ENCODE measurements around the gene SLC7A6. TPM values are rescaled to one million over a fixed set of nuclear protein-coding genes. Genes with fewer than 3 reads are reported as not detected.

The SLC7A6 gene
- total RNA-seq, 2 donors from 2014 or later = 69.0 to 97.7 TPM

- ATAC-seq = no peak
- no peaks in the 10 kb centered on the region for H3K9me3 Mint-ChIP-seq
- peak overlapping the region in 1 of 2 donors; percentile 77 for H3K27ac Mint-ChIP-seq
- no peak for DNase-seq (ENCODE audit: low spot score in 2 of 2)
- H3K36me3 Mint-ChIP-seq = peaks cover 5 to 8% of the 10 kb centered on the region in 2 donors
Observed at GRCh38 chr16:68246121-68246520, 18.2 kb upstream of the SLC7A6 start.

GRCh38 chr16:68246666-68247065 is 17.7 kb upstream of the SLC7A6 start:
- Mint-ChIP-seq H3K36me3 (peaks cover 5 to 8% of the 10 kb centered on the region in 2 donors), H3K9me3 (no peaks in the 10 kb centered on the region), H3K27ac (peak overlapping the region in 1 of 2 donors; percentile 77)
- ATAC-seq (no peak), DNase-seq (ENCODE audit: low spot score in 2 of 2) (no peak)

- Mint-ChIP-seq H3K9me3 (no peaks in the 10 kb centered on the region), H3K27ac (no peak overlapping the region), H3K36me3 (peaks cover 5 to 8% of the 10 kb centered on the region in 2 donors)
- DNase-seq (ENCODE audit: low spot score in 2 of 2) = no peak
- no peak for ATAC-seq
Observed at GRCh38 chr16:68247400-68247799, 16.9 kb upstream of the SLC7A6 start.

GRCh38 chr16:68247932-68248331 is 16.4 kb upstream of the SLC7A6 start:
- Mint-ChIP-seq H3K27ac (no peak overlapping the region), H3K36me3 (peaks cover 5 to 8% of the 10 kb centered on the region in 2 donors), H3K9me3 (no peaks in the 10 kb centered on the region)
- DNase-seq (ENCODE audit: low spot score in 2 of 2) = no peak
- no peak for ATAC-seq

GRCh38 chr16:68249371-68249770 is 15.0 kb upstream of the SLC7A6 start:
- Mint-ChIP-seq H3K36me3 (peaks cover 5 to 8% of the 10 kb centered on the region in 2 donors), H3K9me3 (no peaks in the 10 kb centered on the region), H3K27ac (peak overlapping the region in 1 of 2 donors; percentile 62)
- no peak for DNase-seq (ENCODE audit: low spot score in 2 of 2)
- ATAC-seq = no peak

- Mint-ChIP-seq H3K36me3 (peaks cover 0 to 4% of the 10 kb centered on the region in 2 donors), H3K27ac (no peak overlapping the region), H3K9me3 (no peaks in the 10 kb centered on the region)
- DNase-seq (ENCODE audit: low spot score in 2 of 2) (no peak), ATAC-seq (no peak)
Observed at GRCh38 chr16:68250951-68251350, 13.4 kb upstream of the SLC7A6 start.

GRCh38 chr16:68251832-68252231 is 12.5 kb upstream of the SLC7A6 start:
- DNase-seq (ENCODE audit: low spot score in 2 of 2) (no peak), ATAC-seq (no peak)
- no peaks in the 10 kb centered on the region for H3K9me3 Mint-ChIP-seq
- H3K36me3 Mint-ChIP-seq = peaks cover 0 to 4% of the 10 kb centered on the region in 2 donors
- H3K27ac Mint-ChIP-seq = no peak overlapping the region

GRCh38 chr16:68252383-68252782 is 11.9 kb upstream of the SLC7A6 start:
- DNase-seq (ENCODE audit: low spot score in 2 of 2) (no peak), ATAC-seq (no peak)
- H3K36me3 Mint-ChIP-seq = peaks cover 0 to 4% of the 10 kb centered on the region in 2 donors
- H3K27ac Mint-ChIP-seq = no peak overlapping the region
- no peaks in the 10 kb centered on the region for H3K9me3 Mint-ChIP-seq

- Mint-ChIP-seq H3K36me3 (peaks cover 0 to 4% of the 10 kb centered on the region in 2 donors), H3K27ac (no peak overlapping the region)
- no peak for ATAC-seq
Observed at GRCh38 chr16:68253721-68254120, 10.6 kb upstream of the SLC7A6 start.

GRCh38 chr16:68255712-68256111 is 8.6 kb upstream of the SLC7A6 start:
- H3K36me3 Mint-ChIP-seq = peaks cover 0 to 4% of the 10 kb centered on the region in 2 donors
- no peak overlapping the region for H3K27ac Mint-ChIP-seq
- no peak for ATAC-seq
- no peaks in the 10 kb centered on the region for H3K9me3 Mint-ChIP-seq
- DNase-seq (ENCODE audit: low spot score in 2 of 2) = no peak

More at GRCh38 chr16:68253721-68254120, 10.6 kb upstream of the SLC7A6 start:
- no peaks in the 10 kb centered on the region for H3K9me3 Mint-ChIP-seq
- DNase-seq (ENCODE audit: low spot score in 2 of 2) = no peak

- no peak for DNase-seq (ENCODE audit: low spot score in 2 of 2)
- no peak for ATAC-seq
- Mint-ChIP-seq H3K9me3 (no peaks in the 10 kb centered on the region), H3K36me3 (no peaks in the 10 kb centered on the region), H3K27ac (peak overlapping the region; percentile 29 to 59)
Observed at GRCh38 chr16:68257251-68257905, 6.9 kb upstream of the SLC7A6 start.

GRCh38 chr16:68257906-68258800 is 6.2 kb upstream of the SLC7A6 start:
- ATAC-seq (no peak), DNase-seq (ENCODE audit: low spot score in 2 of 2) (no peak)
- Mint-ChIP-seq H3K36me3 (no peaks in the 10 kb centered on the region), H3K27ac (peak overlapping the region; percentile 50 to 59), H3K9me3 (no peaks in the 10 kb centered on the region)

- H3K36me3 Mint-ChIP-seq = peaks cover 0 to 5% of the 10 kb centered on the region in 2 donors
- H3K27ac Mint-ChIP-seq = no peak overlapping the region
- no peaks in the 10 kb centered on the region for H3K9me3 Mint-ChIP-seq
- DNase-seq (ENCODE audit: low spot score in 2 of 2) (no peak), ATAC-seq (no peak)
Observed at GRCh38 chr16:68259007-68259825, 5.1 kb upstream of the SLC7A6 start.

GRCh38 chr16:68263559-68264127 is 683 bp upstream of the SLC7A6 start:
- DNase-seq (ENCODE audit: low spot score in 2 of 2) (no peak), ATAC-seq (no peak)
- H3K27ac Mint-ChIP-seq = peak overlapping the region; percentile 94 to 97
- H3K9me3 Mint-ChIP-seq = no peaks in the 10 kb centered on the region
- peaks cover 10 to 20% of the 10 kb centered on the region in 2 donors for H3K36me3 Mint-ChIP-seq

GRCh38 chr16:68265078-68265920 is 973 bp downstream of the SLC7A6 start:
- DNase-seq (ENCODE audit: low spot score in 2 of 2) (peak; percentile 60 to 72), ATAC-seq (peak; percentile 44 to 55)
- peak overlapping the region; percentile 97 for H3K27ac Mint-ChIP-seq
- H3K36me3 Mint-ChIP-seq = peaks cover 10 to 20% of the 10 kb centered on the region in 2 donors
- H3K9me3 Mint-ChIP-seq = no peaks in the 10 kb centered on the region
